A549 (cell line): ENCODE measurements around the gene PLCZ1. TPM values are rescaled to one million over a fixed set of nuclear protein-coding genes. Genes with fewer than 3 reads are reported as not detected.

Source experiments
- ATAC-seq, 2 experiments: fragments of 200-7000 bp in 1 of 2; fragments of >200 bp in 1 of 2; cut with Nextera tagmentation in 1 of 2; cut with Tn5 transposase in 1 of 2; 3 replicates each; pipeline versions ENCODE4 v1.8.0 to v1.9.1; 2018 to 2020; ENCODE audit warnings: mild to moderate bottlenecking in 1 of 2, moderate library complexity in 1 of 2
- CTCF ChIA-PET: fragments of 300-600 bp; sonication (Branson Sonifier 250); formaldehyde crosslinking; extraction: SDS; loops from one replicate; lab custom pipeline; 2021; ENCODE audit warnings: antibody characterized with exemption, inconsistent platforms; lab: Yijun Ruan, JAX
- POLR2A ChIA-PET: fragments of 350-600 bp; formaldehyde crosslinking; extraction: SDS; loops from one replicate; lab custom pipeline; 2021; ENCODE audit warnings: antibody characterized with exemption, inconsistent platforms; lab: Yijun Ruan, JAX
- DNase-seq, 2 experiments: peaks; one replicate each; pipeline versions ENCODE4 v3.0.0 to v3.0.0-alpha.2; 2011 to 2016; ENCODE audit warnings: low read depth in 1 of 2, low spot score in 1 of 2
- FAIRE-seq: peaks from 2 replicates; lab custom pipeline; 2011; peaks lifted over from hg19 to GRCh38; lab: Jason Lieb, UNC
- H3K27ac ChIP-seq, 2 experiments: fragments of >200 bp; sonication (Bioruptor Twin); formaldehyde crosslinking; 3 replicates each; pipeline ENCODE4 v1.5.1; 2016 to 2017
- H3K4me1 ChIP-seq: fragments of >200 bp; sonication (Bioruptor Twin); formaldehyde crosslinking; 3 replicates; pipeline ENCODE4 v1.6.1; 2016
- H3K4me2 ChIP-seq: fragments of >200 bp; sonication (Bioruptor Twin); formaldehyde crosslinking; 3 replicates; pipeline ENCODE4 v1.6.1; 2016
- H3K4me3 ChIP-seq: fragments of >200 bp; sonication (Bioruptor Twin); formaldehyde crosslinking; 3 replicates; pipeline ENCODE4 v1.5.1; 2016
- H3K9me3 ChIP-seq: fragments of >200 bp; sonication (Bioruptor Twin); formaldehyde crosslinking; 3 replicates; pipeline ENCODE4 v1.6.1; 2016
- CHD2 ChIP-seq: fragments of 150-350 bp; IDR thresholded peaks from 2 replicates; pipeline ENCODE4 v1.6.1; 2014; ENCODE audit warnings: low read length; ENCODE audit not compliant: partially characterized antibody
- EP300 ChIP-seq, 2 experiments: fragments of >200 bp; sonication (Bioruptor Twin); formaldehyde crosslinking; IDR thresholded peaks; 2 replicates in 1 of 2; 3 replicates in 1 of 2; pipeline ENCODE4 v1.6.1; 2016 to 2017
- ESRRA ChIP-seq: fragments of 150-350 bp; IDR thresholded peaks from 2 replicates; pipeline ENCODE4 v1.6.1; 2014; ENCODE audit warnings: mild to moderate bottlenecking, low read length, borderline replicate concordance
- FOSB ChIP-seq: fragments of 250-450 bp; sonication (Bioruptor Pico); IDR thresholded peaks from 2 replicates; pipeline ENCODE4 v1.5.0; 2020; ENCODE audit warnings: mild to moderate bottlenecking, moderate library complexity
- GATA3 ChIP-seq: IDR thresholded peaks from 2 replicates; pipeline ENCODE4 v1.6.1; 2012; ENCODE audit warnings: borderline replicate concordance
- HDAC2 ChIP-seq: fragments of 200-600 bp; sonication (generic); IDR thresholded peaks from 2 replicates; pipeline ENCODE4 v1.6.1; 2016
- HOXA7 ChIP-seq: fragments of 250-450 bp; sonication (Bioruptor Pico); IDR thresholded peaks from 2 replicates; pipeline ENCODE4 v1.5.0; 2020; ENCODE audit warnings: mild to moderate bottlenecking, moderate library complexity
- HOXB13 ChIP-seq: fragments of 250-450 bp; sonication (Bioruptor Pico); IDR thresholded peaks from 2 replicates; pipeline ENCODE4 v1.5.0; 2020; ENCODE audit warnings: low read depth, mild to moderate bottlenecking, moderate library complexity
- HOXB5 ChIP-seq: fragments of 250-450 bp; sonication (Bioruptor Pico); IDR thresholded peaks from 2 replicates; pipeline ENCODE4 v1.5.0; 2020; ENCODE audit warnings: mild to moderate bottlenecking, moderate library complexity
- NR3C1 ChIP-seq: fragments of >200 bp; sonication (Bioruptor Twin); formaldehyde crosslinking; IDR thresholded peaks from 3 replicates; pipeline ENCODE4 v1.6.1; 2017
- RNF2 ChIP-seq: fragments of 200-600 bp; sonication (generic); IDR thresholded peaks from 2 replicates; pipeline ENCODE4 v1.6.1; 2016; ENCODE audit warnings: low read depth, mild to moderate bottlenecking, antibody characterized with exemption, moderate library complexity, borderline replicate concordance
- TFCP2L1 ChIP-seq: fragments of 250-450 bp; sonication (Bioruptor Pico); IDR thresholded peaks from 2 replicates; pipeline ENCODE4 v1.5.0; 2021; ENCODE audit warnings: mild to moderate bottlenecking
- ZFP36 ChIP-seq: fragments of 450-650 bp; IDR thresholded peaks from 2 replicates; pipeline ENCODE4 v1.6.1; 2014; ENCODE audit warnings: borderline replicate concordance; ENCODE audit not compliant: partially characterized antibody
- WGBS: methylation state at CpG from one replicate; pipeline ENCODE4 v1.1.6; 2017; ENCODE audit errors: missing lambda C conversion rate; 5-methylcytosine and 5-hydroxymethylcytosine counted together
- polyA plus RNA-seq, 4 experiments: library from polyadenylated mRNA; depleted of rRNA in 3 of 4; stranded (reverse); fragments of >200 nt; fragmentation: RNase III in 1 of 4; extraction: RNeasy Plus Mini Kit Qiagen cat#74134 plus additional on column Dnase treatment in 1 of 4; gene quantifications; 2 replicates in 3 of 4; 3 replicates in 1 of 4; pipeline ENCODE4 v1.2.3, GENCODE V29; 2011 to 2017
- TF ChIP-seq, protein P1 (sequence below): fragments of 150-350 bp; IDR thresholded peaks from 2 replicates; pipeline ENCODE4 v1.6.1; 2014; ENCODE audit warnings: low read depth, mild to moderate bottlenecking, low read length
- TF ChIP-seq, protein P2 (sequence below): fragments of 250-450 bp; sonication (Bioruptor Pico); IDR thresholded peaks from 2 replicates; pipeline ENCODE4 v1.5.0; 2021; ENCODE audit warnings: mild to moderate bottlenecking, moderate library complexity, borderline replicate concordance
- TF ChIP-seq, protein P3 (sequence below): fragments of 200-600 bp; sonication (generic); IDR thresholded peaks from 2 replicates; pipeline ENCODE4 v1.6.1; 2016; ENCODE audit warnings: antibody characterized with exemption, mild to moderate bottlenecking, moderate library complexity
- TF ChIP-seq, protein P4 (sequence below): fragments of >200 bp; sonication (Bioruptor Twin); formaldehyde crosslinking; IDR thresholded peaks from 3 replicates; pipeline ENCODE4 v1.5.1; 2016

Gene PLCZ1
- polyA plus RNA-seq, 2 of the 4 experiments (the other 2 are of a cell fraction) = not detected

DNA sequence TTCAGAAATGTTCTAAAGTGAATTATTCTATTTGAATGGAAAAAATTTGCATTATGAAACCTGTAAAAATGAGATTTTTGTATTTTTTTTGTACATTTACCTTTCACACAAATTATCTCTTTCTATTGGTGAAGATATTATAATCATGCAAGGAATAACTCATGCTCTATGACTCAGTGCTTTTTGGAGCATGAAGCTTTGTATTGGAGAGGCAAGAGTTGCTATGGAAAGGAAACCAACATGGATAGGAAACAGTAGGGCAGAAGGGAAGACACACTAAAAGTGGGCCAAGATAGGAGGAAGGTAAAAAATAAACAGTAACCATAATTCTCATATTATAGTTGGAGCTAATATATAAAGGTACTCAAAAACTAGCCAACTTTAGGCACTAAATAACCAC, 79.0 kb downstream of the PLCZ1 start:
- no peaks in the 10 kb centered on the region; the same call in 2 of the 3 replicates for H3K9me3 ChIP-seq
- ChIA-PET CTCF (no interaction called here), POLR2A (no interaction called here)
- ATAC-seq = no peak
- peak; percentile 59 for FAIRE-seq
- no peak overlapping the region for H3K4me2 ChIP-seq
- no peaks in the 10 kb centered on the region for H3K4me1 ChIP-seq
- H3K4me3 ChIP-seq = no peak overlapping the region
- no peak for DNase-seq
- H3K27ac ChIP-seq = no peak overlapping the region
- TF ChIP-seq HOXB13 (CRISPR knock-in tag) = no peak
- TF ChIP-seq HOXA7 (CRISPR knock-in tag) = no peak

DNA sequence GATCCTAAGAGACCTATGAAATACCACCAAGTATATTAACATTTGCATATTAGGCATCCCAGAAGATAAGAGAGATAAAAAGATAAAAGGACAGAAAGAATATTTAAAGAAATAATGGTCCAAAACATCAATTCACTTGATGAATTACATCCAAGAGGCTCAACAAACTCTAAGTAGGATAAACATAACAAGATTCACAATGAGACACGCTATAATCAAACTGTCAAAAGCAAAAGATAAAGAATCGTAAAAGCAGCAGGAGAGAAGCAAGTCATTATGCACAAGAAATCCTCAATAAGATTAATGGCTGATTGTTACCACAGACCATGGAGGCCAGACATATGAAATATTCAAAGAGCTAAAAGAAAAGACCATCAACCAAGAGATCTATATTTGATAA, 79.6 kb downstream of the PLCZ1 start:
- no peaks in the 10 kb centered on the region; the same call in 2 of the 3 replicates for H3K9me3 ChIP-seq
- POLR2A ChIA-PET = no interaction called here
- DNase-seq (no peak), ATAC-seq (no peak), FAIRE-seq (no peak)
- WGBS = 26% methylated on average over 2 of the region's 2 CpGs
- H3K4me1 ChIP-seq = no peaks in the 10 kb centered on the region
- H3K27ac ChIP-seq = no peak overlapping the region
- CTCF ChIA-PET = interaction anchor here (0.9 kb wide), 1 partner anchor 25 kb away, joined by 3 read pairs; no protein-coding TSS in a partner anchor
- TF ChIP-seq HOXA7 (CRISPR knock-in tag) (no peak), TFCP2L1 (no peak), HOXB5 (CRISPR knock-in tag) (no peak), ZFP36 (no peak), FOSB (no peak)
- TF ChIP-seq, all 56 proteins: peak for 0
- Histone ChIP-seq H3K4me2 (no peak overlapping the region), H3K4me3 (no peak overlapping the region)

DNA sequence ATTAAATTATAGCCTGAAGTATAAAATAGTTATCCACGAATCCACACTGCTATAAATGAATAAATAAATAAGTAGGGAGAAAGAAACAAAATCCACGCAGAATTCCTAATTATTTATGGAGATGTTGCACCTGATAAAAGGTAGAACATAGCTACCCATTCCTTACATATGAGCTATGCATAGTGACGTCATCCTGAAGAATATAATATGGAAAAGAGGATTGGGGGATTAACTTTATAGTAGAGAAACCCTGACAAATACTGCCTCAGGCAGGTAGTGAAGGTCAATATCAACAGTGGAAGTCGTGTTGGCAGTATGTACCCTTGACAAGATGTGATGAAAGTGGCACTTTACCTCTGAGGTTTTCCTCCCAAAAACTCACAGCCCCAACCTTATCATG, 82.5 kb downstream of the PLCZ1 start:
- Histone ChIP-seq H3K9me3 (no peaks in the 10 kb centered on the region; the same call in 2 of the 3 replicates), H3K27ac (no peak overlapping the region), H3K4me2 (no peak overlapping the region), H3K4me3 (no peak overlapping the region), H3K4me1 (no peaks in the 10 kb centered on the region)
- no peak for DNase-seq
- ChIA-PET CTCF (interaction anchor here (0.6 to 0.7 kb wide), 2 partner anchors 303 to 522 kb away, joined by 3 to 5 read pairs; no protein-coding TSS in a partner anchor), POLR2A (no interaction called here)
- ATAC-seq = no peak
- no peak for FAIRE-seq
- WGBS = 3% methylated on average over 4 of the region's 4 CpGs
- no peak for TF ChIP-seq FOSB
- TF ChIP-seq, protein P1, sequence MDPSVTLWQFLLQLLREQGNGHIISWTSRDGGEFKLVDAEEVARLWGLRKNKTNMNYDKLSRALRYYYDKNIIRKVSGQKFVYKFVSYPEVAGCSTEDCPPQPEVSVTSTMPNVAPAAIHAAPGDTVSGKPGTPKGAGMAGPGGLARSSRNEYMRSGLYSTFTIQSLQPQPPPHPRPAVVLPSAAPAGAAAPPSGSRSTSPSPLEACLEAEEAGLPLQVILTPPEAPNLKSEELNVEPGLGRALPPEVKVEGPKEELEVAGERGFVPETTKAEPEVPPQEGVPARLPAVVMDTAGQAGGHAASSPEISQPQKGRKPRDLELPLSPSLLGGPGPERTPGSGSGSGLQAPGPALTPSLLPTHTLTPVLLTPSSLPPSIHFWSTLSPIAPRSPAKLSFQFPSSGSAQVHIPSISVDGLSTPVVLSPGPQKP = no peak
- TF ChIP-seq, protein P2, sequence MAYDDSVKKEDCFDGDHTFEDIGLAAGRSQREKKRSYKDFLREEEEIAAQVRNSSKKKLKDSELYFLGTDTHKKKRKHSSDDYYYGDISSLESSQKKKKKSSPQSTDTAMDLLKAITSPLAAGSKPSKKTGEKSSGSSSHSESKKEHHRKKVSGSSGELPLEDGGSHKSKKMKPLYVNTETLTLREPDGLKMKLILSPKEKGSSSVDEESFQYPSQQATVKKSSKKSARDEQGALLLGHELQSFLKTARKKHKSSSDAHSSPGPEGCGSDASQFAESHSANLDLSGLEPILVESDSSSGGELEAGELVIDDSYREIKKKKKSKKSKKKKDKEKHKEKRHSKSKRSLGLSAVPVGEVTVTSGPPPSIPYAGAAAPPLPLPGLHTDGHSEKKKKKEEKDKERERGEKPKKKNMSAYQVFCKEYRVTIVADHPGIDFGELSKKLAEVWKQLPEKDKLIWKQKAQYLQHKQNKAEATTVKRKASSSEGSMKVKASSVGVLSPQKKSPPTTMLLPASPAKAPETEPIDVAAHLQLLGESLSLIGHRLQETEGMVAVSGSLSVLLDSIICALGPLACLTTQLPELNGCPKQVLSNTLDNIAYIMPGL (CRISPR knock-in tag) = no peak
- TF ChIP-seq GATA3 = no peak
- TF ChIP-seq HOXA7 (CRISPR knock-in tag) = no peak
- no peak for TF ChIP-seq ESRRA
- no peak for TF ChIP-seq EP300 (IDR thresholded peaks at IDR 0.05)
- TF ChIP-seq, protein P3, sequence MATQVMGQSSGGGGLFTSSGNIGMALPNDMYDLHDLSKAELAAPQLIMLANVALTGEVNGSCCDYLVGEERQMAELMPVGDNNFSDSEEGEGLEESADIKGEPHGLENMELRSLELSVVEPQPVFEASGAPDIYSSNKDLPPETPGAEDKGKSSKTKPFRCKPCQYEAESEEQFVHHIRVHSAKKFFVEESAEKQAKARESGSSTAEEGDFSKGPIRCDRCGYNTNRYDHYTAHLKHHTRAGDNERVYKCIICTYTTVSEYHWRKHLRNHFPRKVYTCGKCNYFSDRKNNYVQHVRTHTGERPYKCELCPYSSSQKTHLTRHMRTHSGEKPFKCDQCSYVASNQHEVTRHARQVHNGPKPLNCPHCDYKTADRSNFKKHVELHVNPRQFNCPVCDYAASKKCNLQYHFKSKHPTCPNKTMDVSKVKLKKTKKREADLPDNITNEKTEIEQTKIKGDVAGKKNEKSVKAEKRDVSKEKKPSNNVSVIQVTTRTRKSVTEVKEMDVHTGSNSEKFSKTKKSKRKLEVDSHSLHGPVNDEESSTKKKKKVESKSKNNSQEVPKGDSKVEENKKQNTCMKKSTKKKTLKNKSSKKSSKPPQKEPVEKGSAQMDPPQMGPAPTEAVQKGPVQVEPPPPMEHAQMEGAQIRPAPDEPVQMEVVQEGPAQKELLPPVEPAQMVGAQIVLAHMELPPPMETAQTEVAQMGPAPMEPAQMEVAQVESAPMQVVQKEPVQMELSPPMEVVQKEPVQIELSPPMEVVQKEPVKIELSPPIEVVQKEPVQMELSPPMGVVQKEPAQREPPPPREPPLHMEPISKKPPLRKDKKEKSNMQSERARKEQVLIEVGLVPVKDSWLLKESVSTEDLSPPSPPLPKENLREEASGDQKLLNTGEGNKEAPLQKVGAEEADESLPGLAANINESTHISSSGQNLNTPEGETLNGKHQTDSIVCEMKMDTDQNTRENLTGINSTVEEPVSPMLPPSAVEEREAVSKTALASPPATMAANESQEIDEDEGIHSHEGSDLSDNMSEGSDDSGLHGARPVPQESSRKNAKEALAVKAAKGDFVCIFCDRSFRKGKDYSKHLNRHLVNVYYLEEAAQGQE = no peak
- no peak for TF ChIP-seq HDAC2
- no peak for TF ChIP-seq RNF2
- TF ChIP-seq NR3C1 = no peak
- TF ChIP-seq, protein P4, sequence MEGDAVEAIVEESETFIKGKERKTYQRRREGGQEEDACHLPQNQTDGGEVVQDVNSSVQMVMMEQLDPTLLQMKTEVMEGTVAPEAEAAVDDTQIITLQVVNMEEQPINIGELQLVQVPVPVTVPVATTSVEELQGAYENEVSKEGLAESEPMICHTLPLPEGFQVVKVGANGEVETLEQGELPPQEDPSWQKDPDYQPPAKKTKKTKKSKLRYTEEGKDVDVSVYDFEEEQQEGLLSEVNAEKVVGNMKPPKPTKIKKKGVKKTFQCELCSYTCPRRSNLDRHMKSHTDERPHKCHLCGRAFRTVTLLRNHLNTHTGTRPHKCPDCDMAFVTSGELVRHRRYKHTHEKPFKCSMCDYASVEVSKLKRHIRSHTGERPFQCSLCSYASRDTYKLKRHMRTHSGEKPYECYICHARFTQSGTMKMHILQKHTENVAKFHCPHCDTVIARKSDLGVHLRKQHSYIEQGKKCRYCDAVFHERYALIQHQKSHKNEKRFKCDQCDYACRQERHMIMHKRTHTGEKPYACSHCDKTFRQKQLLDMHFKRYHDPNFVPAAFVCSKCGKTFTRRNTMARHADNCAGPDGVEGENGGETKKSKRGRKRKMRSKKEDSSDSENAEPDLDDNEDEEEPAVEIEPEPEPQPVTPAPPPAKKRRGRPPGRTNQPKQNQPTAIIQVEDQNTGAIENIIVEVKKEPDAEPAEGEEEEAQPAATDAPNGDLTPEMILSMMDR = no peak
- no peak for TF ChIP-seq ZFP36
- TF ChIP-seq CHD2 = no peak
